ENCODE measurements around the gene C3orf52.

- TF ChIP-seq CTCF (IDR thresholded peaks at IDR 0.05; ENCODE audit: poor library complexity) (no peak), EZH2 (IDR thresholded peaks at IDR 0.05; ENCODE audit: borderline replicate concordance) (no peak)
Observed at GRCh38 chr3:112138219-112138969, 52.2 kb downstream of the C3orf52 start.
